ENCODE results near the gene UTP25.

DNA sequence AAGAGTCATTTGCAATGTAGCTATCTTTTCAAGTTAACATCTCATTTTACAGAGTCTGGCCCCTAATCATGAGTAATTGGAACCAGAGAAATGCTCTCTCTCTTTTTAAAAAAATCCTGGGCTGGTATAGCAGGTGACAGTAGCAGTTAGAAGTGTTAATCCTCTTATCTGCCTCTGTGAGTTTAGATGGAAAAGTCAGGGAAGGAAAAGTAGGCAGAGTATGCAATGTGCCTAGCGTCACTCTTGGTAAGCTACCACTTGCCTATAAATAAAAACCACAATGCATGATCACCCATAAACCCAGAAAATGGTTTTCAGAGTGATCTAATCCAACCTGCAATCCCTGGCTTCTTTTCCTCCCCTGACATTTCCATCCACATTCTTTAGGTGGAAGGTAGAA, 43.2 kb downstream of the UTP25 start:
- TF ChIP-seq LEF1 (IDR thresholded peaks at IDR 0.05; ENCODE audit: borderline replicate concordance) = no peak
- no peak for TF ChIP-seq FOXM1 (IDR thresholded peaks at IDR 0.05; ENCODE audit: borderline replicate concordance)
- TF ChIP-seq NFRKB (IDR thresholded peaks at IDR 0.05) = no peak
- no peak for TF ChIP-seq FOXA1 (IDR thresholded peaks at IDR 0.05)
- no peak for TF ChIP-seq ARNT (IDR thresholded peaks at IDR 0.05)
- TF ChIP-seq SP1 (IDR thresholded peaks at IDR 0.05) = no peak

Measured in HEK293T (cell line).